ENCODE measurements around the gene ATM. TPM values are rescaled to one million over a fixed set of nuclear protein-coding genes. Genes with fewer than 3 reads are reported as not detected.

Gene ATM
- total and polyA plus RNA-seq, 2 donors (not counting 1 experiment from before 2014, with no cell fraction given) = 111 to 446 TPM

DNA sequence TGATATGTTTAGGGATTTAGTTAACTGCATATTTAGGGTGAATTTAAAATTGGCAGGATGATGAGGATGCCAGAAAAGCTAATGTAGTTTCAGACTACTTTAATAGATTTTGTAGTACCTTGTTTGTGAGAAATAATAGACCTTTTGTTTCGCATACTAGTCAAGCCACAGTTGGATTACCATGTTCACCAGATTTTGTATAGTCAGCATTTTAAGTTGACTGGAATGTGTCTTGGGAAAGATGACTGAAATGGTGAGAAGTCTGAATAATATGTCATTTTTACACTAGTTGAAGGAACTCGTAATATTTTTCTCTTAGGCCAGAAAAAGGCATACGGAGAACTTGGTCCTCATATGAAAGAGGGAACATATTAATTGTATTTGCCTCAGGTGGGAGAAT lies 23.4 kb downstream of the ATM start:
- CTCF ChIA-PET = interaction anchor here (0.6 kb wide), 1 partner anchor 259 kb away, joined by 3 read pairs; no protein-coding TSS in a partner anchor
- Mint-ChIP-seq H3K4me1 (peaks cover 3% of the 10 kb centered on the region), H3K27me3 (no peaks in the 10 kb centered on the region), H3K9me3 (ENCODE audit: insufficient read depth) (no peaks in the 10 kb centered on the region), H3K4me3 (no peak overlapping the region), H3K27ac (no peak overlapping the region)
- Histone ChIP-seq H3K27ac (ENCODE audit: low read length in 2 of 2) (no peak overlapping the region), H2AFZ (ENCODE audit: insufficient read depth, low read depth, low read length, poor library complexity, severe bottlenecking) (no peak overlapping the region), H3K27me3 (replicated peaks in 1 of 4; ENCODE audit: control extremely low read depth in 1 of 4, control insufficient read depth in 3 of 4, insufficient read depth in 4 of 4, low read length in 3 of 4) (no peaks in the 10 kb centered on the region), H3K79me2 (ENCODE audit: control insufficient read depth, insufficient read depth, low read length) (peaks cover 21% of the 10 kb centered on the region), H3K9ac (ENCODE audit: low read length) (no peak overlapping the region), H3K9me3 (ENCODE audit: control extremely low read depth in 1 of 3, control insufficient read depth in 2 of 3, insufficient read depth in 1 of 3, low read length in 2 of 3) (no peaks in the 10 kb centered on the region), H4K20me1 (ENCODE audit: control insufficient read depth, insufficient read depth, low read length, poor library complexity, severe bottlenecking) (peaks cover 6% of the 10 kb centered on the region), H3K4me1 (ENCODE audit: control insufficient read depth in 2 of 2, insufficient read depth in 2 of 2, low read length in 2 of 2) (peaks cover 0 to 2% of the 10 kb centered on the region in 2 donors), H3K4me3 (ENCODE audit: control extremely low read depth in 1 of 5, extremely low read depth in 1 of 5, insufficient read depth in 1 of 5, low read depth in 2 of 5, low read length in 4 of 5) (no peak overlapping the region), H3K36me3 (replicated peaks in 1 of 2; ENCODE audit: control extremely low read depth in 1 of 2, control insufficient read depth in 1 of 2, extremely low read depth in 1 of 2, insufficient read depth in 2 of 2, low read length in 1 of 2) (peaks cover 19 to 67% of the 10 kb centered on the region in 2 experiments), H3K4me2 (replicated peaks; ENCODE audit: low read depth, low read length, poor library complexity, severe bottlenecking) (no peak overlapping the region)
- ATAC-seq (ENCODE audit: low read depth) (no peak), DNase-seq (no peak)
- no peak for TF ChIP-seq EZH2 (IDR thresholded peaks at IDR 0.05; ENCODE audit: borderline replicate concordance, insufficient read depth, low read depth, low read length, poor library complexity, severe bottlenecking)
- TF ChIP-seq, protein P1, sequence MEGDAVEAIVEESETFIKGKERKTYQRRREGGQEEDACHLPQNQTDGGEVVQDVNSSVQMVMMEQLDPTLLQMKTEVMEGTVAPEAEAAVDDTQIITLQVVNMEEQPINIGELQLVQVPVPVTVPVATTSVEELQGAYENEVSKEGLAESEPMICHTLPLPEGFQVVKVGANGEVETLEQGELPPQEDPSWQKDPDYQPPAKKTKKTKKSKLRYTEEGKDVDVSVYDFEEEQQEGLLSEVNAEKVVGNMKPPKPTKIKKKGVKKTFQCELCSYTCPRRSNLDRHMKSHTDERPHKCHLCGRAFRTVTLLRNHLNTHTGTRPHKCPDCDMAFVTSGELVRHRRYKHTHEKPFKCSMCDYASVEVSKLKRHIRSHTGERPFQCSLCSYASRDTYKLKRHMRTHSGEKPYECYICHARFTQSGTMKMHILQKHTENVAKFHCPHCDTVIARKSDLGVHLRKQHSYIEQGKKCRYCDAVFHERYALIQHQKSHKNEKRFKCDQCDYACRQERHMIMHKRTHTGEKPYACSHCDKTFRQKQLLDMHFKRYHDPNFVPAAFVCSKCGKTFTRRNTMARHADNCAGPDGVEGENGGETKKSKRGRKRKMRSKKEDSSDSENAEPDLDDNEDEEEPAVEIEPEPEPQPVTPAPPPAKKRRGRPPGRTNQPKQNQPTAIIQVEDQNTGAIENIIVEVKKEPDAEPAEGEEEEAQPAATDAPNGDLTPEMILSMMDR (IDR thresholded peaks at IDR 0.05) = no peak
- intact Hi-C loops (cut with micrococcal nuclease) = no loop called here
- 100% methylated on average over 1 of the region's 3 CpGs for WGBS (ENCODE audit: insufficient coverage)
- POLR2A ChIA-PET = interaction anchor here (0.7 kb wide), 1 partner anchor 10 kb away, joined by 7 read pairs; no protein-coding TSS in a partner anchor

DNA sequence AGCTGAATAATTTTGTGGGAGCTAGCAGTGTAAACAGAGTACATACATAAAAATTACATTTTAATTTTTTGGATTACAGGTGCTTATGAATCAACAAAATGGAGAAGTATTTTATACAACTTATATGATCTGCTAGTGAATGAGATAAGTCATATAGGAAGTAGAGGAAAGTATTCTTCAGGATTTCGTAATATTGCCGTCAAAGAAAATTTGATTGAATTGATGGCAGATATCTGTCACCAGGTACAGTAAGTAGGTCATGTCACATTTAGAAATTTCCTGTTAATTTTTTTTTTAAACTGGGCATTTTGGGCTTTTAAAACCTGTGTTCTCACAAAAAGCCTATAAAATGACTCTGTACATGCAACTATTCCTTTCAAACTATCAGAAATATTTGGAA lies 24.0 kb downstream of the ATM start:
- peaks cover 0 to 2% of the 10 kb centered on the region in 2 donors for H3K4me1 ChIP-seq (ENCODE audit: control insufficient read depth in 2 of 2, insufficient read depth in 2 of 2, low read length in 2 of 2)
- no peak overlapping the region for H3K27ac ChIP-seq (ENCODE audit: low read length in 2 of 2)
- WGBS (ENCODE audit: insufficient coverage) = 88% methylated on average over 2 of the region's 2 CpGs
- no peak for DNase-seq
- no peaks in the 10 kb centered on the region for H3K9me3 ChIP-seq (ENCODE audit: control extremely low read depth in 1 of 3, control insufficient read depth in 2 of 3, insufficient read depth in 1 of 3, low read length in 2 of 3)
- no peak for ATAC-seq (ENCODE audit: low read depth)
- ChIA-PET CTCF (no interaction called here), POLR2A (no interaction called here)
- no peak overlapping the region for H3K4me3 Mint-ChIP-seq
- H3K4me2 ChIP-seq (replicated peaks; ENCODE audit: low read depth, low read length, poor library complexity, severe bottlenecking) = no peak overlapping the region
- H3K27me3 Mint-ChIP-seq = no peaks in the 10 kb centered on the region
- H3K27ac Mint-ChIP-seq = no peak overlapping the region
- peaks cover 19% of the 10 kb centered on the region for H3K79me2 ChIP-seq (ENCODE audit: control insufficient read depth, insufficient read depth, low read length)
- no peak overlapping the region for H2AFZ ChIP-seq (ENCODE audit: insufficient read depth, low read depth, low read length, poor library complexity, severe bottlenecking)
- TF ChIP-seq, protein P1 (IDR thresholded peaks at IDR 0.05) = no peak
- TF ChIP-seq EZH2 (IDR thresholded peaks at IDR 0.05; ENCODE audit: borderline replicate concordance, insufficient read depth, low read depth, low read length, poor library complexity, severe bottlenecking) = no peak
- H3K27me3 ChIP-seq (replicated peaks in 1 of 4; ENCODE audit: control extremely low read depth in 1 of 4, control insufficient read depth in 3 of 4, insufficient read depth in 4 of 4, low read length in 3 of 4) = no peaks in the 10 kb centered on the region
- peaks cover 6% of the 10 kb centered on the region for H4K20me1 ChIP-seq (ENCODE audit: control insufficient read depth, insufficient read depth, low read length, poor library complexity, severe bottlenecking)
- peaks cover 19 to 70% of the 10 kb centered on the region in 2 experiments for H3K36me3 ChIP-seq (replicated peaks in 1 of 2; ENCODE audit: control extremely low read depth in 1 of 2, control insufficient read depth in 1 of 2, extremely low read depth in 1 of 2, insufficient read depth in 2 of 2, low read length in 1 of 2)
- no peaks in the 10 kb centered on the region for H3K9me3 Mint-ChIP-seq (ENCODE audit: insufficient read depth)
- no peak overlapping the region for H3K4me3 ChIP-seq (ENCODE audit: control extremely low read depth in 1 of 5, extremely low read depth in 1 of 5, insufficient read depth in 1 of 5, low read depth in 2 of 5, low read length in 4 of 5)
- peaks cover 3% of the 10 kb centered on the region for H3K4me1 Mint-ChIP-seq
- intact Hi-C loops (cut with micrococcal nuclease) = no loop called here
- H3K9ac ChIP-seq (ENCODE audit: low read length) = no peak overlapping the region
